NOMO-1 (cell line): ENCODE data around the gene HCN2.

Source experiments
- DNase-seq, 2 experiments: peaks; one replicate each; lab custom pipeline; 2025; ENCODE audit not compliant: unreplicated experiment in 2 of 2; lab: John Stamatoyannopoulos, UW

The HCN2 gene

DNA sequence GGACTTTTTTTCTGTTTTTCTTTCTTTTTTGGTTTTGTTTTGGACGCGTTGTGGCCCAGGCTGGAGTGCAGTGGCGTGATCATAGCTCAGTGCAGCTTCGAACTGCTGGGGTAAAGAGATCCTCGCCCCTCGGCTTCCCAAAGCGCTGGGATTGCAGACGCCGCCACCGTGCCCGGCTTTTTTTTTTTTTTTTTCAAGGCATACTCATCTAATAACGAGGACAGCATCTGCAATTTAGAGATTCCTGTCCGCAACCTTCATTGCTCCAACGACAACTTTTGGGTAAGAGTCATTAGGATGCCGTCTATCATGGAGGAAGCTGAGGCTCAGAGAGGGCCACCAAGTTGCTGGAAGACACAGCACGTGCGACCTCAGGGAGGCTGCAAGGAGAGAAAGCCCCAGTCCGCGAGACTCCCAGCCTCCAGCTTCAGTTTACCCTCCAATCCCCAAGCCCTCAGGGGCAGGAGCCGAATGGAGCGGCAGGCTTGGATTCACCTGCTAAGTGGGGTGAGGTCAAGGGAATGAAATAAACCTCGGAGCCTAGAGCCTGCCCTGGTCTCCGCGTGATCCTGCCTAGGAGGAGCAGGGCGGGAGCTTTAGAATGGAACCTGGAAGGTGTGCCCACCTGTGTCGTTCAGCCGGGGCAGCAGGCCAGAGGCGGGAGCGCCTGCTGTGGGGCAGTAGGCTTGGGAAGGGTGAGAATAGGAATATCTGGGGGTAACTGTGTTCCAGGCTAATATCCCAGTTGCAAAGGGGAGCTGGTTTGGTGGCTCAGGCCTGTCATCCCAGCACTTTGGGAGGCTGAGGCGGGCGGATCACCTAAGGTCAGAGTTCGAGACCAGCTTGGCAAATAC, 44.3 kb downstream of the HCN2 start:
- DNase-seq = peak in 1 of 2 experiments; percentile 22

DNA sequence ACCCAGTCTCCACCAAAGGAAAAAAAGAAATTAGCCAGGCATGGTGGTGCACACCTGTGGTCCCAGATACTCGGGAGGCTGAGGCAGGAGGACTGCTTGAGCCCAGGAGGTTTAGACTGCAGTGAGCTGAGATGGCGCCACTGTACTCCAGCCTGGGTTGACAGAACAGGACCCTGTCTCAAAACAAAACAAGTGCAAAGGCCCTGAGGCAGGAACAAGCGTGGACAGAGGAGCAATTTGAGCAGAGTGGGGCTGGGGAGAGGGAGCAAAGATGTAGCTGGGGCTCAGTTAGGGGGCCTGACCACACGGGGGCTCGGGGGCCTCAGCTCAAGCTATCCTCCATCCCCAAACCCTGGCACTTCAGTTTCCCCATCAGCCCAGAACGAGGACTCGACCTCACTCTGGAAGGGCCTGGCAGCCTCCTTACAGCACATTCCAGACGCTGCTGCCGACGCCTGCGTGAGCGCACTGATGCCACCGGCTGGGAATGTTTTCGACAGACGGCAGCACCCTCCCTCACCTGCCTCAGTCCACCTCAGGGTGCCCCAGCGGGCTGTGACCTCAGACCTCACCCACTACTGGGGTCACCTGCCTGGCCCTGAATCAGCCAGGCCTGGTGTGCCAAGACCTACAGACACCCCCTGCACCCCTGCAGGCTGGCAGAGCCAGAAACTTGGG, 45.4 kb downstream of the HCN2 start:
- DNase-seq = no peak

DNA sequence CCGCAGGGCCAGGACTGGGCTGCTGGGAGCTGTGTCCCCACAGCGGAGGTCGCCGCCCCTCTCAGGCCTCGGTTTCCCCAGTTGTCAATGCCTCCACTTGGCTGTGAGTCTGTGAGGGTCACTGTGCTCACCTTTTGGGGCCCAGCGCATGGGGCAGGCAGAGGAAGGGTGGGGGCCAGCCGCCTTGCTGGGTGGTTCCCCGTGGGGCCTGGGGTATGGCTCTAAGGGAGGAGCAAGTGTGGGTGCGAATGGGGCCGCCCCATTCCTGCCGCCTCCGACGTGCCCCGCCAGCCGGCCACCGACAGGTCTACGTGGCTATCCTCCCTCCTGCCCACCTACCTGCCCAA, 49.2 kb downstream of the HCN2 start:
- no peak for DNase-seq

DNA sequence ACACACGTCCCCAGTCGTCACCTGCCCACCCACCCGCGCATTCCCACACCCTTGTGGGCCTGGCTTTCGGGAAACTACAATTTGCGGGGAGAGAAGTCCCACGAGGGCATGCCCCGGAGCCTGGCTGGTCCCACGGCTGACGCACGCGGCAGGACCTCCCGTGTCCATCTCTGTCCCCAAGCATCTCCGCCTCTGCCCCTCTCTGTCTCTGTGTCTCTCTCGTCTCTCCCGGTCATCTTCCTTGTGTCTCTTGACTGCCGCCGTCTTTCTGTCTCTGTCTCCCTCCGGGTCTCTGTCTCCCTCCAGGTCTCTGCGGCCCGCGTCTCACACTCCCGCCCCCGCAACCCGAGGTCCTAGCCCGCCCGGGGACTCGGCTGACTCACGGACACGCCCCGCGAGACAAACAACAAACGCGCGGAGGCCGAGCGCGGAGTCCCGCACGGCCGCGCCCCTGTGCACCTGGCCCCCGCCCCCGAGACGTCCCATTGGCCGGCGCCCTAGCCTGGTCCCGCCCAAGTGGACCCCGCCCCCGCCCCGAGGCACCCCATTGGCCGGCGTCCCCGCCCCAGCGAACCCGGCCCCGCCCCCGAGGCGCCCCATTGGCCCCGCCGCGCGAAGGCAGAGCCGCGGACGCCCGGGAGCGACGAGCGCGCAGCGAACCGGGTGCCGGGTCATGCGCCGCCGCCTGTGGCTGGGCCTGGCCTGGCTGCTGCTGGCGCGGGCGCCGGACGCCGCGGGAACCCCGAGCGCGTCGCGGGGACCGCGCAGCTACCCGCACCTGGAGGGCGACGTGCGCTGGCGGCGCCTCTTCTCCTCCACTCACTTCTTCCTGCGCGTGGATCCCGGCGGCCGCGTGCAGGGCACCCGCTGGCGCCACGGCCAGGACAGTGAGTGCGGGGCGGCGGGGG, 49.8 kb downstream of the HCN2 start, which contains the start of gene FGF22:
Gene FGF22 (plus strand): TSS at position 627 of the 908 bp plus-strand sequence. CDS start 47 bp downstream, at position 674.
- DNase-seq = peak; percentile 70 to 84

DNA sequence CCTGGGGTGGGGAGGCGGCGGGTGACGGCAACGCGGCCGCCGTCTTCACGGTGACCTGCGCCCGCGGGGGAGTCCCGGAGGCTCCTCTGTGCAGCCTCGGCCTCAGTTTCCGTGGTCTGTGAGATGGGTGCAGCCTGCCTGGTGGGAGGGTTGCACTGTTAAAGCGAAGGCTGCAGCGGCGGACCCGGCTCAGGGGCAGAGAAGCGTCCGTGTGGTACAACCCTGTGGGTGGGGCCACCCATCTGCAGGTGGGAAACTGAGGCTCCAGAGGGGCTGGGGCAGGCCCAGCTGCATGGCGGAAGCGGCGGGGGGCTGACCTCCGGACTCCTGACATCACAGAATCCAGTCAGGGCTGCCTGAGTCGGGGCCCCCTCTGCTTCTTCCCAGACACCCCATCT, 50.5 kb downstream of the HCN2 start:
- no peak for DNase-seq

DNA sequence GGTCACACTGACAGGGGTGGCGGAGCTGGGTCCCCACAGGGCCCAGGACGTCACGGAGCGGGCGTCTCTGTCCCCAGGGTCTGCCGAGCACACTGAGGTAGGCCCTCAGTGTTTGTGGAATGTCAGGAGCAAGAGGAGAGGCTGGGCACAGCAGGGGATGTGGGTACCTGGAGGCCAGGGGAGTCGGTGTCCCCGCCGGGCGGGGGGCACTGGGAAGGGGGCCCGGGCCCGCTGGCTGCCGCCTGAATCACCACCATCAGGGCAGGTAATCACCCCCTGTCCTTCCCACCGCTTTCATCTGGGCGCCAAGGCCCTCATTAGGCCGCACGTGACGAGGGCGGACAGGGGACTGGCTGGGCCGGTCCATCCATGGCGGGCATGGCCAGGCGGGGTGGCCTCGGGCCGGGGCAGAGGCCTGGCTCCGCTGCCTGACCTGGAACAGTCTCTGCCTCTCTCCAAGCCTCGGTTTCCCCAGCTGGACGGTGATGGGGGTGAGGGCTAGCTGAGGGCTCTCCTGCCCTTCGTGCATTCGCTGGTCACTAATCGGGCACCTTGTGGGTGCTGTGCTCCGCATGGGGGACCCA, 51.0 kb downstream of the HCN2 start:
- DNase-seq = no peak

DNA sequence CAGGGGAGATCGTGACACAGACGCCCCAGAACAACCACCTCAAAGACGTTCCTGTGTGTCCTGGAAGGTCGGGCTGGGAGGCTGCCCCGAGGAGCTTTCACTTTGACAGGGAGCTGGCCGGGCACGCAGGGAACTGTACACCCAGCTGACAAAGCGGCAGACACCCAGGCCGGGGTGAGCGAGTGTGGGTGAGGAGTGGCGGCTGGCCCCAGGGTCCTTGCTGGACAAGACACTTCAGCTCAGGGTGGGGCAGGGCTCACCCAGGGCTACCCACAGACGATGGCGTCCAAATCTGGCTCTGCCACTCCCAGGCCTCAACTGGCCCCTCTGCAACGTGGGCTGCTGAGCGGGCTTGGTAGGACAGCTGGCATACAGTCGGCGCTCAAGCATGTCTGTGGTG, 52.0 kb downstream of the HCN2 start:
- DNase-seq = no peak

DNA sequence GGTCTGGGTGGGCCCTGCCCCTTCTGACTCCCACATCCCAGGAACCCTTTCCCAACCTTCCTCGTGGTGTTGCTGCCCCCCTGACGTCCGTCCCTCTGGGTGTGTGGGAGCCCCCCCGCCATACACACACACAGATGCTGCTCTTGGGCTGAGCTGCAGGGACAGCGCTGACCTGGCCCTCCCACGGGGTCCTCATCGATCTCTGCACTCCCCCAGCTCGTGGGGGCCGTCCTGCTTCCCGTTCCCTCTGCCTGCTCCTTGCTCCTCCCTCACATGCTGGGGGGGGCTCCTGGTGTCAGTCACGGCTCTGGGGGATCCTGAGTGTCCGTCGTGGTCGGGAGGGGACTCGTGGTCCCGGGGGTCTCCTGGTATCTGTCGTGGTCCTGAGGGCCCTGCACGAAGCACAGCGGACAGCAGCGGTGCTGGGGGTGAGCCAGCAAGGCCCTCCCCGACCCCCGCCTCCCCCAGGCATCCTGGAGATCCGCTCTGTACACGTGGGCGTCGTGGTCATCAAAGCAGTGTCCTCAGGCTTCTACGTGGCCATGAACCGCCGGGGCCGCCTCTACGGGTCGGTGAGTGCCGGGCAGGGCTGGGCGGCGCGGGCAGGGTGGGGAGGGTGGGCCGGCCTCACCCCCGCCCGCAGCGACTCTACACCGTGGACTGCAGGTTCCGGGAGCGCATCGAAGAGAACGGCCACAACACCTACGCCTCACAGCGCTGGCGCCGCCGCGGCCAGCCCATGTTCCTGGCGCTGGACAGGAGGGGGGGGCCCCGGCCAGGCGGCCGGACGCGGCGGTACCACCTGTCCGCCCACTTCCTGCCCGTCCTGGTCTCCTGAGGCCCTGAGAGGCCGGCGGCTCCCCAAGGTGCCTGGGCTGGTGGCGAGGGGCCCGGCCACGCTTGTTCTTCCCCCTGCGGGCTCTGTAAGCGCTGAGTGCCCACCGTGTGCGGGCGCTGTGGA, 53.4 kb downstream of the HCN2 start:
- DNase-seq = no peak

DNA sequence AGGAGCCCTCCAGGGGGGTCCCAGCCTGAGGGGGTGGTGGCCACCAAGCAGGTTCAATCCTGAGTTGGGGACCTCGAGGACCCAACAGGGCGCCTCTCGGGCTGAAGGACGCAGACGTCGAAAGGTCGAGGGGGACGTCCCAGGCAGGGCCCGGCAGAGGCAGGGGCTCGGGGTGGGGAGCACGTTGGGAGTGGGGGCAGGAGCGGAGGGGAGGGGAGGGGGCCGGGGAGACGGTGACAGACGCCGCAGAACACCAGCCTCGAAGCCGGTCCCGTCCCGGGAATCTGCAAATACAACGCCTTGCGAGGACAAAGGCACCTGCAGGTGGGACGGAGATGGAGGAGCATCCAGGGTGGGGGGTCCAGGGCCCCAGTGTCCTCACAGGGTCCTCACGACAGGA, 54.1 kb downstream of the HCN2 start:
- no peak for DNase-seq

DNA sequence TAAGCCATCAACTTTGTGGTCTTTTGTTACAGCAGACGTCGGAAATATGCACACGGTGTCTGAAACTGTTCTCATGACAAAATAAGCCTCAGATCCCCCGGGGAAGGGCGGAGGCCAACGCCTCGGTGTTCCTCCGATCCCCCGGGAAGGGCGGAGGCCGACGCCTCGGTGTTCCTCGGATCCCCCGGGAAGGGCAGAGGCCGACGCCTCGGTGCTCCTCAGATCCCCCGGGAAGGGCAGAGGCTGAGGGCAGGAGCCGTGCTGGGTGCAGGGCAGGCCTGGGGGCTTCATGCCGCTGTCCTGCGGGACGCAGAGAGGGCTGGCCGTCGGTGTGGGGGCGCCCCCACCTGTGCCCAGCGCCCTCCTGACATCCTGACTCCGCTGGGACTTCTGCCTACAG, 54.7 kb downstream of the HCN2 start:
- no peak for DNase-seq

DNA sequence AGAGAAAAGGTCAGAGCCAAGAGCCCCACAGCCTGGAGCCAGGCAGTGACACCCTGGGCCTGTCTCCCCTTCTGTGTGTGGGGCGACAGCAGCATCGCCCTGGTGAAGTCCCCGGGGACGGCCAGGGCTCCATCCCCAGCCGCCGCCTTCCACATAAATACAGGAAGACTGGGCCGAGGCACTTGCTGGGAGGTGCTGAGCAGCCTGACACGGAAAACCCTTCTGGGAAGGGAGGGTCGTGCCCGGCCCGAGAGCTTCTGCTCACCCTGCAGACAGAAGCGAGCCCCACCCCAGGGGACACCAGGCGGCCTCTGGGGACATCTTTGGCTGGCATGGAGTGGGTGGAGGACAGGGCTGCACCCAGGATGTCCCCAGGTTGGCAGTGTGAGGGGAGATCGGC, 55.1 kb downstream of the HCN2 start:
- no peak for DNase-seq

DNA sequence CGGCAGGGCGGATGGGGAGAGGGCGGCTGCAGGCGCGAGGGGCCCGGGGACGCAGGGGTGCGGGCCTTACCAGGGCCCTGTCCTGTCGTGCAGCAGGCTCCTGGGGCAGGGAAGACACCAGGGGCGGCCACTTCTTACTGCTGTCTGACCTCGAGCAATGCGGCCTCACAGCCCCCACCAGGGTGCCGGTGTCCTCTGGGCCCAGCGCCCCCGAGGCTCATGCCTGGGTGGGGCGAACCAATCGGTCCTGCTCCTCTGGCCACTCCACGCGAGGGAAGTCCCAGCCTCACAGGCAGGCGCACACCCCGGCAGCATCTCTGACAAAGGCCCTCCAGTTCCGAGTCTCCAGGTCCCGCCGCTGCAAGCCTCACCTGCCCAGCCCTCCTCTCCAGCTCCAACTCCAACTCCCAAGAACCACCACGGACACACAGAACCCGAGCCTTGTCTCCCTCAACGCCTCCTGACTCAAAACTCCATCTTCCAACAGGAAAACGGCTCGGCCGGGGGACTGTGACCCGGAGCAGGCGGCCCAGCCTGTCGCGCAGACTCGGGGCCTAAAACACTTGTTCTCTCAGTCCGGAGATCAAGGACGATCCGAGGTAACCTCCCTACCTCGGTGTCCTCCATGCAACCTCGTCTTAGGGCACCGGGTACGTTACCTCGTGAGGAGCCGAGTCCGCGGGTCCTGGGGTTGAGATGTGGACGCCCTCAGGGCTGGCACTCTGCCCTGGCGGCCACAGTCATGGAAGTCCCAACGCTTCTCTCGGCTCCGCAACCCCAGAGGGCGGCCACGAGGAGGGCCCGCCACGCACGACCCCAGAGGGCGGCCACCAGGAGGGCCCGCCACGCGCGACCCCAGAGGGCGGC, 56.5 kb downstream of the HCN2 start:
- DNase-seq = no peak

DNA sequence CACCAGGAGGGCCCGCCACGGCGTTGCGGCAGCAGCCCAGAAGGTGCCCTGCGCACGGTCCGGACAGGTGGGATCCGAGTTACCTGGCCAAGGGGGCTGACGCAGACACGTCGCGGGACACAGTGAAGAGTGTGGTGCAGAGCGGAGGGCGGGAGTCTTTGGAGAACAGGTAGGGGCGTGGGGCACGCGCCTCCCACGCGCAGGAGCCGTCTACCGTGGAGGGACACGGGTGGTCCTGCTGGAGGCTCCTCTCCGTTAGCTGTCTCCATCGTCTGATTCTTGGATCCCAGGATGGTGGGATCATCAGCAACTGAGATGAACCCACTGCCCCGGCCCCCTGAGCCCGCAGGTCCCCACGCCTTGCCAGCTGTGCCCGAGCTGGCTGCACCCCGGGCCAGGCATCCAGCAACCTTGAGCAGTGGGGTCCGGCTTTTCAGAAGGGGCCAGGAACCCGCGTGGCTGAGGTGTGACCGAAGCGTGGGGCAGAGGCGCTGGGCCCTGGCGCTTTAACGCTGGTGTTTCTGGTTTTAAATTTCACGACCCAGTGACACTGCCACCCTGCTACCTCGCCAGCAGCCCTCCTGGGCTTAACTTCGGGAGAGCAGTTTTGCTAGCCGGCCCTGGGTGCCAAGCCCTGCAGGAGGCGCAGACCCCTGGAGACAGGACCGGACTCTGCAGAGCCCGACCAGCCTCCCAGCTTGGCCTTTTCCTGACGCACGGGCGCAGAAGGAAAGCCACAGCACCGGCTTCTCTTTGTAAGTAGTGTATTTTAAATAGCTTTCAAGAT, 57.3 kb downstream of the HCN2 start:
- no peak for DNase-seq

DNA sequence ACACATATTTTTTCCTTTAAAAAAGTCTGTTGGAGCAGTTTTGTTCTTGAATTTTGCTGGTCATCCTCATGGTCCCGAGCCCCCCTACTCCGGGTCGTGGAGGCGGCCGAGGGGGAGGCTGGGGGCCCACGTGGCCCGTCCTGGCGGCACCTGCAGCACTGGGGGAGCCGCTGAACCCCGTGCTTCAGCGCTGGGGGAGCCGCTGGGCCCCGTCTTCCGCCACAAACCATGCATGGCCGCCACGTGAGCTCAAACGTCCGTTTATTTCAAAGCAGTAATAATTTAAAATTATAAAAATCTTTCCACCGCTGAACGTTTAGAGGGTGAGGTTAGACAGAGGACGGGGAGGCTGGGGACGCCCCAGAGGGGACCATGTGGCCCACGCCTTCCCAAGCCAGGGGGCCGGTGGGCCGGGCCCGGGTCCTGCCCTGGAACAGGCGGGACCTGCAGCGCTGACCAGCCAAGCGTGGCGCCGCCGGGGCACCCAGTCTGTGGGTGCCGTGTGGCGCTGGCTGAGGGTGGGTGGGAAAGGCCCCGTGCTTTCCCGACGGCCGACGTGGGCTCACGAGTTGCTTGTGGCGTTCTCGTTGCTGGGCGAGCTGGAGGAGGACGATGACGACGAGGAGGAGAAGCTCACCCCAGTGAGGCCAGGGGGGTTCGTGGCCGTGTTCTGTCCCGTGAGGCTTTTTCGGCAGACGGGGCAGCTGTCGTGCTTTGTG, 58.0 kb downstream of the HCN2 start:
- no peak for DNase-seq

DNA sequence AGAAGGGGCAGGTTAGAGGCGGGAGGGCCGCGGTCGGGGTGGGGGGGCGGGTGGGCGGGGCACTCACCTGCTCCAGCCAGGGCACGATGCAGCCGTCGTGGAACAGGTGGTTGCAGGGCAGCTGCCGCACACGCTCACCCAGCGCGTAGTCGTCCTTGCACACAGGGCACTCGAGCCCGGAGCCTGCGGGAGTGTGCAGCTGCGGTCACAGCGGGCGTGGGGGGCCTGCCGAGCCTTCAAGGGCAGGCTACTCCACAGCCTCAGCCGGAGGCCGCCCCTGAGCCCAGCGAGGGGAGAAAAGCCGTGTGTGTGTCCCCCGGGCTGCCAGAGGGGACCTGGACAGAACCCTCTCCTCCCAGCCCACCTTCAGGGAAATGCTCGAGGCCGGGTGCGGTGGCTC, 58.6 kb downstream of the HCN2 start:
- DNase-seq = no peak

DNA sequence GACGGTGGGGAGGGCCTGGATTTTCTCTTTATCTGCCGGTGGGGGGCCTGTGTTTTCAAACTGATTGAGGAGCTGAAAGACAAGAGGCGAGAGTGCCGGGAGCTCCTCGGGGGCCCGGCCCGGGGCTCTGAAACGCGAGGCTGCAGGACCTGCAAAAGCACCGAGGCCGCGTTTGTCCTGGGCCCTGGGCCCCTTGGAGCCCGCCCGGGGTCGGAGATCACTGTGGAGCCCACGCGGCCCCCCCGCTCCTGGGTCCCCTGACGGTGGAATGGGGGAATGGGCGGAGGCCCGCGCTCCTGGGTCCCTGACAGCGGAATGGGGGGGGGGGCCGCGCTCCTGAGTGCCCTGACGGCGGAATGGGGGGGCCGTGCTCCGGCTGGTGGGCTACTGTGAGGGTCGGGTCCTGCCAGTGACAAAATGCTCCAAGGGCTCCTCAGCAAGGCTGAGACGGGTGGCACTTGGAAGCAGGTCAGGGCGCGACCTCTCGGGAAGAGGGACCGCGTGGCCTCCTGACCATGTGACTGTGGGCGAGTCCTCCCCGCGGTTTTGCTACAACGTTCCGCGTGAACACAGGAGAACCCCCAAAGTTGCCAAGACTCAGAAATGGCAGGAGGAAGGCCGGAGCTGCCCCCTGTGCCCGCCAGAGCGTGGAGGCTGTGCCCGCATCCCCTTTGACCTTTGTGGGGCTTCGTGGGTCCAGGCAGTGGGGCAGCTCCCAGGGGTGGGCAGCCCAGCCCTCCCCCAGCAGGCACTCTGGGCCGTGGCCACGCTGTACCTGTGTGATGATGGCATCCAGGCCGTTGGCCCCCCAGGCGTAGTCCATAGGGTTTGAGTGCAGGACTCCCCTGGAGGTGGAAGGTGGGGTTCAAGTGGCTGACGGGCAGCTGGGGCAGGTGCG, 59.5 kb downstream of the HCN2 start:
- DNase-seq = no peak
